Measurements from ENCODE around the gene LBHD2. TPM values are rescaled to one million over a fixed set of nuclear protein-coding genes. Genes with fewer than 3 reads are reported as not detected.
A peak's percentile ranks its signal among the peaks of the same experiment; 100 is the strongest.

The LBHD2 gene
- total and polyA plus RNA-seq, 2 of the 8 experiments (the other 6 are each of a cell fraction or from before 2014, with no cell fraction given), result not detected

DNA sequence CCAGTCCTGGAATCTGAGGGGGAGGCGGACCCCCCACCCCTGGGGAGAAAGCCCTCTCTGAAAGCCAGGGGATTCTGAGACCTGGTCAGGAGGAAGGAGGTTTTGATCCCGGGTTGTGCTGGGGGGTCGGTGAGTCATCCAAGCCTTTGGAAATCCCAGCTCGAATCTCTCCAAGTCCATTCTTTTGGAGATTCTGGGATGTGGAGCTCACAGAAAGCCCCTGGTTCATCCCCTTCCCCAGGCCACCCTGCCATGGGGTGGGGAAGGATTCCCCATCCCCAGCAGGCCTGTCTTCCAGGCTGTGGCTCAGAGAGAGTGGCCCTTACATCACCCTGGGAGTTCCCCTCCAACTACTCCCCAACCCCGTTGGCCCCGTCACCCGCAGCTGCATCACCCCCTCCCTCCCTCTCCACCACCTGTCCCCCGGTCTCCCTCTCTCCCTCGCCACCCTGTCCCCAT lies 24.8 kb downstream of the LBHD2 start:
- peaks cover 5 to 21% (median 13%) of the 10 kb centered on the region in 4 experiments for H3K27me3 ChIP-seq (replicated peaks in 1 of 4; ENCODE audit: control insufficient read depth in 3 of 4, extremely low read depth in 1 of 4, insufficient read depth in 3 of 4, low read length in 3 of 4)
- H3K36me3 ChIP-seq (ENCODE audit: control insufficient read depth in 2 of 4, insufficient read depth in 4 of 4, low read length in 3 of 4), result no peaks in the 10 kb centered on the region
- H3K79me1 ChIP-seq (ENCODE audit: low read depth, low read length), result no peaks in the 10 kb centered on the region
- no peak overlapping the region; the same call in 1 of the 2 replicates for H3K27ac ChIP-seq (ENCODE audit: low read depth, low read length)
- no peak overlapping the region for H3K4ac ChIP-seq (replicated peaks; ENCODE audit: insufficient read length, low read depth, low read length)
- H2BK120ac ChIP-seq (replicated peaks; ENCODE audit: low read depth, low read length), result no peak overlapping the region
- 0 out of 2 replicates have a peak overlapping the region, but pooled peaks have one; percentile 72 for H2BK15ac ChIP-seq (ENCODE audit: low read length)
- no peak overlapping the region for H3K9ac ChIP-seq (replicated peaks in 1 of 4; ENCODE audit: extremely low read depth in 1 of 4, low read depth in 3 of 4, low read length in 3 of 4)
- H4K8ac ChIP-seq (ENCODE audit: extremely low read depth, insufficient read depth, low read length), result no peak overlapping the region
- no peak overlapping the region for H3K56ac ChIP-seq (replicated peaks; ENCODE audit: insufficient read length, low read depth, low read length)
- no peaks in the 10 kb centered on the region for H3K9me3 ChIP-seq (ENCODE audit: insufficient read depth in 2 of 2, low read depth in 1 of 2, low read length in 1 of 2)
- DNase-seq (ENCODE audit: low read depth in 1 of 2, low spot score in 2 of 2) (no peak), FAIRE-seq (no peak)
- H2BK20ac ChIP-seq (ENCODE audit: low read length), result no peak overlapping the region
- H3K18ac ChIP-seq (ENCODE audit: extremely low read depth, low read length), result peak overlapping the region; percentile 83
- no peak overlapping the region for H2AFZ ChIP-seq (ENCODE audit: low read length)
- H2BK12ac ChIP-seq (ENCODE audit: low read depth, low read length), result peak overlapping the region; percentile 99; the same call in 1 of the 2 replicates
- no peak overlapping the region for H2AK5ac ChIP-seq (ENCODE audit: low read depth, low read length)
- H2BK5ac ChIP-seq (ENCODE audit: low read depth, low read length), result peak overlapping the region; percentile 87; the same call in 1 of the 2 replicates
- H3K23me2 ChIP-seq (ENCODE audit: low read depth, low read length), result peaks cover 3% of the 10 kb centered on the region; the same call in 1 of the 2 replicates
- 57% methylated on average over 4 of the region's 9 CpGs; no CpG with 5 or more reads in 1 of the 2 experiments for WGBS, 2 experiments (ENCODE audit: extremely low coverage in 1 of 2, insufficient coverage in 1 of 2, insufficient read length in 1 of 2, insufficient replicate concordance in 2 of 2, low coverage in 1 of 2, low lambda C conversion rate in 2 of 2, missing lambda C conversion rate in 1 of 2)
- H3K14ac ChIP-seq (ENCODE audit: insufficient read length), result no peak overlapping the region
- H3K23ac ChIP-seq (ENCODE audit: insufficient read length), result no peak overlapping the region
- ChIA-PET POLR2A (ENCODE audit: partially characterized antibody) (interaction anchor here (0.7 to 1.3 kb wide), 4 partner anchors 9 to 19 kb away, joined by 3 to 4 read pairs (median 4); no protein-coding TSS in a partner anchor), CTCF (ENCODE audit: partially characterized antibody) (interaction anchor here (0.6 to 1.4 kb wide), 6 partner anchors 18 to 282 kb away, joined by 3 to 6 read pairs (median 3); no protein-coding TSS in a partner anchor)
- H4K5ac ChIP-seq (ENCODE audit: insufficient read length, low read depth, low read length), result no peak overlapping the region
- H4K20me1 ChIP-seq (replicated peaks in 1 of 2; ENCODE audit: control insufficient read depth in 1 of 2, insufficient read depth in 2 of 2, low read length in 2 of 2), result peaks cover 0 to 3% of the 10 kb centered on the region in 2 experiments
- H3K4me2 ChIP-seq (ENCODE audit: insufficient read depth in 1 of 2, low read depth in 2 of 2, low read length in 2 of 2), result peak overlapping the region; percentile 3 to 16; a peak in 1 of 4 replicates
- peak overlapping the region in 1 of 4 experiments; percentile 28; a peak in 1 of 8 replicates for H3K4me3 ChIP-seq (ENCODE audit: extremely low read depth in 1 of 4, insufficient read depth in 2 of 4, low read depth in 3 of 4, low read length in 4 of 4)
- peaks cover 12 to 50% (median 40%) of the 10 kb centered on the region in 4 experiments for H3K4me1 ChIP-seq (replicated peaks in 1 of 4; ENCODE audit: control insufficient read depth in 3 of 4, insufficient read depth in 4 of 4, low read length in 3 of 4)
- H3K79me2 ChIP-seq (ENCODE audit: control insufficient read depth in 1 of 2, insufficient read depth in 2 of 2, low read length in 2 of 2), result no peaks in the 10 kb centered on the region
- H4K91ac ChIP-seq (replicated peaks; ENCODE audit: insufficient read length, low read length), result peak overlapping the region; percentile 98
- TF ChIP-seq CHD1 (IDR thresholded peaks at IDR 0.05; ENCODE audit: low read depth, low read length), result no peak
- TF ChIP-seq, protein P1, sequence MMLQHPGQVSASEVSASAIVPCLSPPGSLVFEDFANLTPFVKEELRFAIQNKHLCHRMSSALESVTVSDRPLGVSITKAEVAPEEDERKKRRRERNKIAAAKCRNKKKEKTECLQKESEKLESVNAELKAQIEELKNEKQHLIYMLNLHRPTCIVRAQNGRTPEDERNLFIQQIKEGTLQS (IDR thresholded peaks at IDR 0.05; ENCODE audit: insufficient read depth, low read depth, low read length), result 0 out of 2 replicates have a peak, but pooled peaks have one; percentile 11
- no peak for TF ChIP-seq SIN3A (conservative IDR thresholded peaks at IDR 0.05 in 1 of 2, IDR thresholded peaks at IDR 0.05 in 1 of 2; ENCODE audit: low read depth in 1 of 2, low read length in 2 of 2)
- no peak for TF ChIP-seq YY1 (IDR thresholded peaks at IDR 0.05; ENCODE audit: low read depth, low read length)
- peak; percentile 40; the same call in 1 of the 2 replicates for TF ChIP-seq JUND (IDR thresholded peaks at IDR 0.05; ENCODE audit: low read length)
- peak; percentile 31; the same call in 1 of the 2 replicates for TF ChIP-seq SUZ12 (IDR thresholded peaks at IDR 0.05; ENCODE audit: low read length)
- TF ChIP-seq HDAC2 (IDR thresholded peaks at IDR 0.05; ENCODE audit: borderline replicate concordance in 1 of 2, low read depth in 2 of 2, low read length in 2 of 2), result no peak
- no peak for TF ChIP-seq JUN (IDR thresholded peaks at IDR 0.05; ENCODE audit: low read depth, low read length)
- TF ChIP-seq RNF2 (IDR thresholded peaks at IDR 0.05; ENCODE audit: borderline replicate concordance, low read depth, low read length, missing control alignments, poor library complexity, severe bottlenecking), result no peak
- TF ChIP-seq, protein P2, sequence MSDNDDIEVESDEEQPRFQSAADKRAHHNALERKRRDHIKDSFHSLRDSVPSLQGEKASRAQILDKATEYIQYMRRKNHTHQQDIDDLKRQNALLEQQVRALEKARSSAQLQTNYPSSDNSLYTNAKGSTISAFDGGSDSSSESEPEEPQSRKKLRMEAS (IDR thresholded peaks at IDR 0.05), result no peak
- TF ChIP-seq CEBPB (IDR thresholded peaks at IDR 0.05; ENCODE audit: low read depth, low read length), result no peak
